Measurements from ENCODE around the gene METTL24. TPM values are rescaled to one million over a fixed set of nuclear protein-coding genes. Genes with fewer than 3 reads are reported as not detected.

Gene METTL24
- total RNA-seq, 2 donors from 2014 or later, result 0.96 to 3.0 TPM

DNA sequence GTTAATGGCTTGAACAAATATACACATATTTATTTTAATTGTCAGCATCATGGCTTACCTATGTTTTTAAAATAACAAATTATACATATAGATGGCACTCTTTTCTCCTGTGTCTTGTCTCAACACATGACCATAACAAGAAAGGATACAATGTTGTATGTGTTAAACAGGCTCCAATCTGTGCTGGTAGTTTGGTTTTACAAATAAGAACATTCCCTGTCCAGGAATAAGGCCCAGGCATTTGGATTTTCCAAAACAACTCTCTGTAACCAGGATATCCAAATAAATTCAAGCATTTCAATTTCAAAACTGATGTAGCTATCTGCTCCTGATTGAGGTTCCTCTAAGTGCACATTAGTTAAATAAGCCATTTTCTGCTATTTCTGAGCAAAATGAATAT, 17.1 kb downstream of the METTL24 start:
- intact Hi-C loops (cut with DNase I), result loop anchor here (5.0 kb wide), 1 partner anchor 159 kb away; the partner anchor contains the start of gene CDC40
- H3K4me1 ChIP-seq (replicated peaks), result no peaks in the 10 kb centered on the region

DNA sequence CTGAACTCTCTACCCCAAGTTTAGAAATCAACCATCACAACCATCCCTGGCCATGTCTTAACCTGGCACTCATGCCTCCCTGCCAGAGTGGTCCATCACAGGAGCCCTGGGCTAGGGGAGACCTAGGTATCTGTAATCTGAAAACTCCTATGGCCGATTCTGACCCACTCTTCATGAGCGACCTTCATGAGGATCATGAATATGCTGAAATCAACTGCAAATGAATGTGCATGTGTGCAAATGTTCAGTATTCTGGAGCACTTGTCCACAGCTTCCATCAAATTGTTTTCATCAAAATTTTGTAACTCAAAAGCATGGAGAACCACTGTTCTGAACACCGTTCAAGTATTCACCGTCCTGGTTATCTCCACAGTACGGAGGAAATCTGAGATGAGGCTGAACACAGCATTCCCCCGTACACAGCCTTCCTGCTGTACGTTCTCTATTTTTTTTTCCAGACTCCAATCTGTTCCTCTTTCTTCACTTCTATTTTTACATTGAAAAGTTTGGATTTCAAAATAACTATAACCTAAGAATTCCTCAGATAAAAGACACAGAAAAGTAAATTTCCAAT, 17.7 kb downstream of the METTL24 start:
- 59% methylated on average over 7 of the region's 7 CpGs for WGBS
- no peak overlapping the region for H3K4me3 ChIP-seq
- no peaks in the 10 kb centered on the region for H3K9me3 ChIP-seq
- H3K36me3 ChIP-seq, result no peaks in the 10 kb centered on the region
- H3K4me1 ChIP-seq (replicated peaks), result no peaks in the 10 kb centered on the region
- H3K27ac ChIP-seq, result no peak overlapping the region
- no peaks in the 10 kb centered on the region for H3K27me3 ChIP-seq (replicated peaks; ENCODE audit: insufficient read depth)
- no peak for TF ChIP-seq POLR2AphosphoS5 (IDR thresholded peaks at IDR 0.05)
- no peak for TF ChIP-seq POLR2A (IDR thresholded peaks at IDR 0.05)
- TF ChIP-seq, protein P1, sequence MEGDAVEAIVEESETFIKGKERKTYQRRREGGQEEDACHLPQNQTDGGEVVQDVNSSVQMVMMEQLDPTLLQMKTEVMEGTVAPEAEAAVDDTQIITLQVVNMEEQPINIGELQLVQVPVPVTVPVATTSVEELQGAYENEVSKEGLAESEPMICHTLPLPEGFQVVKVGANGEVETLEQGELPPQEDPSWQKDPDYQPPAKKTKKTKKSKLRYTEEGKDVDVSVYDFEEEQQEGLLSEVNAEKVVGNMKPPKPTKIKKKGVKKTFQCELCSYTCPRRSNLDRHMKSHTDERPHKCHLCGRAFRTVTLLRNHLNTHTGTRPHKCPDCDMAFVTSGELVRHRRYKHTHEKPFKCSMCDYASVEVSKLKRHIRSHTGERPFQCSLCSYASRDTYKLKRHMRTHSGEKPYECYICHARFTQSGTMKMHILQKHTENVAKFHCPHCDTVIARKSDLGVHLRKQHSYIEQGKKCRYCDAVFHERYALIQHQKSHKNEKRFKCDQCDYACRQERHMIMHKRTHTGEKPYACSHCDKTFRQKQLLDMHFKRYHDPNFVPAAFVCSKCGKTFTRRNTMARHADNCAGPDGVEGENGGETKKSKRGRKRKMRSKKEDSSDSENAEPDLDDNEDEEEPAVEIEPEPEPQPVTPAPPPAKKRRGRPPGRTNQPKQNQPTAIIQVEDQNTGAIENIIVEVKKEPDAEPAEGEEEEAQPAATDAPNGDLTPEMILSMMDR (IDR thresholded peaks at IDR 0.05), result no peak
- intact Hi-C loops (cut with DNase I), result loop anchor here (5.0 kb wide), 1 partner anchor 158 kb away; the partner anchor contains the start of gene CDC40
- DNase-seq (ENCODE audit: low spot score), result no peak

More for the DNA sequence above, 17.1 kb downstream of the METTL24 start:
- H3K27me3 ChIP-seq (replicated peaks; ENCODE audit: insufficient read depth), result no peaks in the 10 kb centered on the region
- no peak overlapping the region for H3K27ac ChIP-seq
- TF ChIP-seq POLR2A (IDR thresholded peaks at IDR 0.05) (no peak), POLR2AphosphoS5 (IDR thresholded peaks at IDR 0.05) (no peak)
- TF ChIP-seq, protein P1 (IDR thresholded peaks at IDR 0.05), result no peak
- no peaks in the 10 kb centered on the region for H3K9me3 ChIP-seq
- H3K36me3 ChIP-seq, result no peaks in the 10 kb centered on the region
- no peak overlapping the region for H3K4me3 ChIP-seq
- no peak for DNase-seq (ENCODE audit: low spot score)

- intact Hi-C loops (cut with DNase I), result no loop called here
- TF ChIP-seq, protein P1 (IDR thresholded peaks at IDR 0.05), result no peak
- TF ChIP-seq POLR2AphosphoS5 (IDR thresholded peaks at IDR 0.05), result no peak
- Histone ChIP-seq H3K9me3 (no peaks in the 10 kb centered on the region), H3K36me3 (no peaks in the 10 kb centered on the region), H3K27me3 (replicated peaks; ENCODE audit: insufficient read depth) (no peaks in the 10 kb centered on the region), H3K4me1 (replicated peaks) (no peaks in the 10 kb centered on the region), H3K4me3 (no peak overlapping the region), H3K27ac (no peak overlapping the region)
- DNase-seq (ENCODE audit: low spot score), result no peak
- WGBS, result 75% methylated on average over 3 of the region's 3 CpGs
These were observed 19.2 kb downstream of the METTL24 start for GRCh38 chr6:110338820-110339470.

DNA sequence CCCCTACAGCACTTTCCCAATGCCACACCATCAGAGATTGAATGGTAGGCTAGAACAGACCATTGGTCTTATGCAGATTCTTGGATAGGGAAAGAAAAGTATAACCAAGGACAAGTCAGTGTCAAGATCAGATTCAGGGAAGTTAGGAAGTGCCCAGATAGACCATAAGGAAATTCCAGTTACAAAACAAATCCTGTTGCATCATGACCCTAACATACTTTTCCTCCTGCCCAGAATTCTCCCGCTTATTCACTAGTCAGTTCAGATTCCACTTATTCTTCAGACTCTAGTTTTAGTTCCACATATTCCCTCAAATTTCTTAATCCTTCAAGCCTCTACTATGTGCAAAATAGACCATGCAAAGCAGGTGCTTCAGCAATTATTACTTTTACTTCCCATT, 20.7 kb downstream of the METTL24 start:
- H3K4me1 ChIP-seq (replicated peaks), result no peaks in the 10 kb centered on the region
- WGBS, result 71% methylated on average over 1 of the region's 1 CpG
- no peak overlapping the region for H3K4me3 ChIP-seq
- DNase-seq (ENCODE audit: low spot score), result no peak
- H3K27ac ChIP-seq, result no peak overlapping the region
- H3K27me3 ChIP-seq (replicated peaks; ENCODE audit: insufficient read depth), result no peaks in the 10 kb centered on the region
- TF ChIP-seq POLR2AphosphoS5 (IDR thresholded peaks at IDR 0.05) (no peak), POLR2A (IDR thresholded peaks at IDR 0.05) (no peak)
- TF ChIP-seq, protein P1 (IDR thresholded peaks at IDR 0.05), result no peak
- intact Hi-C loops (cut with DNase I), result no loop called here
- no peaks in the 10 kb centered on the region for H3K36me3 ChIP-seq
- no peaks in the 10 kb centered on the region for H3K9me3 ChIP-seq

All from prostate gland (tissue), 2 donors.